ENCODE results near the gene DAGLA.

DAGLA gene

GRCh38 chr11:61780581-61781162, 100.5 kb downstream of the DAGLA start:
- DNase-seq (ENCODE audit: low read depth): no peak

GRCh38 chr11:61781585-61781984, 101.4 kb downstream of the DAGLA start:
- no peak for DNase-seq (ENCODE audit: low read depth)

- no peak for DNase-seq (ENCODE audit: low read depth)
These were observed 102.1 kb downstream of the DAGLA start for GRCh38 chr11:61782299-61782698.

GRCh38 chr11:61782841-61783240, 102.7 kb downstream of the DAGLA start:
- no peak for DNase-seq (ENCODE audit: low read depth)

DNA sequence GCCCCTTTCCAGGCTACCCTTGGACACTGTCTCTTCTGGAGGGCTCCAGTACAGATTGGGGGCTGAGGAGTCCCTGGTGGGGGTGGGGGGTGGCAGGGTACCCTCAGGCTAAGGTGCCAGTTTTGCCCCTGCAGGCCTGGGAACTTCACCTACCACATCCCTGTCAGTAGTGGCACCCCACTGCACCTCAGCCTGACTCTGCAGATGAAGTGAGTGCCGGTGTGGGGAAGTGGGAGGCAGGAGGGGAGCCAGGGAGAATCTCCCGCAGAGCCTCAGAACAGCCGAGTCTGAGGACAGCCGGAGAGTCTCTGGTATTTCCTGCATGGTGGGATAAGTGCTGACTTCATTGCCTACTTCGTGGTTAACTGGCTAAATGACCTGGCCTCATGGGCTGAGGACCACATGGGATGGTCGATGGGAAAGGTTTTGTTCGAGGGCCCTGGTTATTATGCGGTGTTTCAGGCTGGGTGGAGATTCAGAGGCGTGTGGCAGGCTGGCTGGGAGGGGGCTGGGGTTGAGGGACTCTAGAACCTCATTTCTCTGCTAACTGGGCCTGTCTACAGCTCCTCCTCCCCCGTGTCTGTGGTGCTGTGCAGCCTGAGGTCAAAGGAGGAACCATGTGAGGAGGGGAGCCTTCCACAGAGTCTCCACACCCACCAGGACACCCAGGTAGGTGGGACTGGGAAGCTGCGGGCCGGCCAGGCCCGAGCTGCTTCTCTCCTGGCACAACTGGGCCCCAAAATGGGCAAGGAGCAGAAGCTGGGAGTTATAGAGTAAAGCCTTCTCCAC, 103.7 kb downstream of the DAGLA start:
- no peak for DNase-seq (ENCODE audit: low read depth)

- DNase-seq (ENCODE audit: low read depth): no peak
These were observed 104.3 kb downstream of the DAGLA start for GRCh38 chr11:61784506-61784805.

DNA sequence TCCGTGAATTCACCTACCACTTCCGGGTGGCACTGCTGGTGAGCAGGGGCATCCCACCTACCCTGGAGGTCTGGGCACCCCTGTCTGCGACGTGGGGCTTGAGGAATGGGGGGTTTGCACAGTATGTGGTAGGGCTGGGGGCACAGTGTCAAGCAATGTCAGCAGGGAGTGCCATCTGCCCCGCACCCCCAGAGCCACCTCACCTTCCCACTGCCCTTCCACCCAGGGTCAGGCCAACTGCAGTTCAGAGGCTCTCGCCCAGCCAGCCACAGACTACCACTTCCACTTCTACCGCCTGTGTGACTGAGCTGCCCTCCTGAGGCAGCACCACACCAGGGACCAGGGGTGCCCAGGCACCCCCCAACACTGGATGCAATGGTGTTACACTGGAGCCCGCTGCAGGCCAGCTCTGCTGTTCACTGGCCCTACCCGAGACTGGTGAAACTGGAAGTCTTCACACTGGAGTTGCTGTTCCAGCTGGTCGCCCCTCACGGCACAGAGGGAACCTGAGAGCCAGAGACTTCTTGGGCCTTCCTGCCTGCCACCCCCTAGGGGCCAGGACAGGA, 105.7 kb downstream of the DAGLA start:
- DNase-seq (ENCODE audit: low read depth): no peak

- no peak for DNase-seq (ENCODE audit: low read depth)
These were observed 107.8 kb downstream of the DAGLA start for GRCh38 chr11:61787928-61788491.

DNA sequence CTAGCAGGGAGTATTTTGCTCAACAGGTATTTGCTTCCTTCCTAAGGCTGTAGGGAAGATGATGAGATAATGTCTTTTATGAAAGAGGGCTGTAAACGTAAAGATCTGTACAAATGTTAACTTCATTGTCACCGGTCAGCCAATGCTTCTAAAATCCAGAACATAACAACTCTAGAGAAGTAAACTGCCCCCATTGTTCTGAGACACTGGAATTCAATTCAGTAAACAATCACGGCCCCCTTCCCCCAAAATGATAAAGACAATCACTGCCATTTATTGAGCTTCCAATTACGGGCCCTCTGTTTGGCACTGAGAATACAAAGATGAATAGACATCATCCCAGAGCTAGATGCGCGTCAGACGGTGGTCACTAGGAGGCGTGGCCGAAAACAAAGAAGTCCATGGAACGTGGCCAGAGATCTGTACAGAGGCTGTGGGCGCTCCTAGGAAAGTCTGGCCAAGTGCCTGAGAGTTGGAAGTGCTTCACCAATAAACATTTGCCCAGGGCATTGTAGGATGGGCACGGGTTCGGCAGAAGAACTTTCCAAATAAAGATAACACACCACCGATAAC, 111.6 kb downstream of the DAGLA start:
- no peak for DNase-seq (ENCODE audit: low read depth)

- peak; percentile 81 for DNase-seq (ENCODE audit: low read depth)
These were observed 112.3 kb downstream of the DAGLA start, which contains the start of the genes FEN1 and TMEM258 for GRCh38 chr11:61792310-61793082. Gene FEN1, plus strand, starts transcription at chr11:61792911. Its CDS starts 2,451 bp downstream, at chr11:61795362. Gene TMEM258, minus strand, starts transcription at chr11:61792599. Its CDS starts 41 bp downstream, at chr11:61792558.

- no peak for DNase-seq (ENCODE audit: low read depth)
These were observed 113.1 kb downstream of the DAGLA start for GRCh38 chr11:61793083-61793828.

- no peak for DNase-seq (ENCODE audit: low read depth)
These were observed 113.6 kb downstream of the DAGLA start for GRCh38 chr11:61793829-61794204.

DNA sequence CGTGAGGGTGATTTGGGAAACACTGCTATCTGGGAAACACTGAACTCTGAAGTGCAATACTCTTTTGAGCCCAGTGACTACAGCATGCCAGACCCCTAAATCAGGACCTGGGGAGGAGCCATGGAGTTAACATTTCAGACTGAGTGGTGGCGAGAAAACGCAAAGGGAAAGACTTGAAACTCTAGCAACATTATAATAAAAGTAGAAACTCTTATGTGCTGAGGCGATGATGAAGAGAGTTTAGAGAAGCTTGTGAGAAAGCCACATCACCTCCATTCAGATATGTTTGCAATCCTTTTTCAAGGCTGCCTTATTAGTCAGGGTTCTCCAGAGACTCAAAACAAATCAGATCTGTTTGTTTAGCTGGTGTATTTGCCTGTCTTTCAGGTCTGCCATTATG, 114.4 kb downstream of the DAGLA start:
- DNase-seq (ENCODE audit: low read depth): no peak

DNA sequence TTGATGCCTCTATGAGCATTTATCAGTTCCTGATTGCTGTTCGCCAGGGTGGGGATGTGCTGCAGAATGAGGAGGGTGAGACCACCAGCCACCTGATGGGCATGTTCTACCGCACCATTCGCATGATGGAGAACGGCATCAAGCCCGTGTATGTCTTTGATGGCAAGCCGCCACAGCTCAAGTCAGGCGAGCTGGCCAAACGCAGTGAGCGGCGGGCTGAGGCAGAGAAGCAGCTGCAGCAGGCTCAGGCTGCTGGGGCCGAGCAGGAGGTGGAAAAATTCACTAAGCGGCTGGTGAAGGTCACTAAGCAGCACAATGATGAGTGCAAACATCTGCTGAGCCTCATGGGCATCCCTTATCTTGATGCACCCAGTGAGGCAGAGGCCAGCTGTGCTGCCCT, 115.3 kb downstream of the DAGLA start:
- no peak for DNase-seq (ENCODE audit: low read depth)

GRCh38 chr11:61795876-61796526, 115.8 kb downstream of the DAGLA start:
- DNase-seq (ENCODE audit: low read depth): no peak
